GM12878 (cell line): Measurements from ENCODE around the gene REV1.

Source experiments
- ATF2 ChIP-seq: IDR thresholded peaks from 2 replicates; pipeline ENCODE4 v1.6.1; 2012; ENCODE audit warnings: low read length, inconsistent platforms
- CHD4 ChIP-seq: fragments of 200-600 bp; sonication (generic); IDR thresholded peaks from 2 replicates; pipeline ENCODE4 v1.6.1; 2016; ENCODE audit warnings: mild to moderate bottlenecking
- CTCF ChIP-seq, 3 experiments: IDR thresholded peaks in 2 of 3; conservative IDR thresholded peaks in 1 of 3; 2 replicates each; pipeline ENCODE4 v1.5.1; 2011; ENCODE audit warnings: low read depth in 3 of 3, low read length in 3 of 3, mild to moderate bottlenecking in 3 of 3, control low read depth in 2 of 3, moderate library complexity in 2 of 3, inconsistent platforms in 1 of 3, mixed read lengths in 1 of 3; ENCODE audit not compliant: control insufficient read depth in 2 of 3, insufficient read depth in 1 of 3; ENCODE audit errors: extremely low read depth in 1 of 3
- POLR2A ChIP-seq: IDR thresholded peaks from 2 replicates; pipeline ENCODE4 v1.6.1; 2011; ENCODE audit warnings: low read depth, mild to moderate bottlenecking, low read length
- POLR2AphosphoS5 ChIP-seq: IDR thresholded peaks from 2 replicates; pipeline ENCODE4 v1.6.1; 2011; ENCODE audit warnings: mild to moderate bottlenecking, low read length, inconsistent platforms
- ZNF274 ChIP-seq: IDR thresholded peaks from one replicate; pipeline ENCODE4 v1.8.0; 2011; ENCODE audit not compliant: insufficient read length, insufficient read depth
- TF ChIP-seq, protein P1 (sequence below): IDR thresholded peaks from 2 replicates; pipeline ENCODE4 v1.6.1; 2011; ENCODE audit warnings: borderline replicate concordance, low read depth, mild to moderate bottlenecking, moderate library complexity, mixed read lengths, low read length; ENCODE audit not compliant: insufficient read depth; ENCODE audit errors: extremely low read length

GRCh38 chr2:99365661-99366060, 124.2 kb downstream of the REV1 start:
- TF ChIP-seq POLR2AphosphoS5 (no peak), CTCF (IDR thresholded peaks at IDR 0.05 in 2 of 3, conservative IDR thresholded peaks at IDR 0.05 in 1 of 3; ENCODE audit: control insufficient read depth in 2 of 3, extremely low read depth in 1 of 3, insufficient read depth in 1 of 3, low read depth in 3 of 3, low read length in 3 of 3) (no peak), CHD4 (no peak), POLR2A (no peak), ATF2 (no peak), ZNF274 (no peak)
- TF ChIP-seq, protein P1, sequence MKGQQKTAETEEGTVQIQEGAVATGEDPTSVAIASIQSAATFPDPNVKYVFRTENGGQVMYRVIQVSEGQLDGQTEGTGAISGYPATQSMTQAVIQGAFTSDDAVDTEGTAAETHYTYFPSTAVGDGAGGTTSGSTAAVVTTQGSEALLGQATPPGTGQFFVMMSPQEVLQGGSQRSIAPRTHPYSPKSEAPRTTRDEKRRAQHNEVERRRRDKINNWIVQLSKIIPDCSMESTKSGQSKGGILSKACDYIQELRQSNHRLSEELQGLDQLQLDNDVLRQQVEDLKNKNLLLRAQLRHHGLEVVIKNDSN, result no peak
